ENCODE measurements around the gene SLAMF7. TPM values are rescaled to one million over a fixed set of nuclear protein-coding genes. Genes with fewer than 3 reads are reported as not detected.

Gene SLAMF7
- polyA plus RNA-seq, 5 donors, result 0.49 to 2.2 (median 1.3) TPM

DNA sequence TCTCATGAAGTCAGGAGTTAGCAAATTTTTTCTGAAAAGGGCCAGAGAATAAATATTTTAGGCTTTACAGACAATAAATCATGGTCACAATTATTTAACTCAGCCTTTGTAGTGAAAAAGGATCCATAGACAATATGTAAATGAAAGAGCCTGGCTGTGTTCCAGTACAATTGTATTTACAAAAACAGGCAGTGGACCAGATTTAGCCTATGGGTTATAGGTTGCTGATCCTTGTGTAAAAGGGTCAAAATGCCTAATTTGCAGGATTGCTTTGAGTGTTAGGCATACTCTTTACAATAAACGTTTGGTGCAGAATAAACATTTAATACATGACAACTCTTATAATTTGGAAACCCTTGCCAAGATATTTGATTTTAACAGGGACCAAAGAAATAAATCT, 6.5 kb downstream of the SLAMF7 start:
- DNase-seq, result no peak

DNA sequence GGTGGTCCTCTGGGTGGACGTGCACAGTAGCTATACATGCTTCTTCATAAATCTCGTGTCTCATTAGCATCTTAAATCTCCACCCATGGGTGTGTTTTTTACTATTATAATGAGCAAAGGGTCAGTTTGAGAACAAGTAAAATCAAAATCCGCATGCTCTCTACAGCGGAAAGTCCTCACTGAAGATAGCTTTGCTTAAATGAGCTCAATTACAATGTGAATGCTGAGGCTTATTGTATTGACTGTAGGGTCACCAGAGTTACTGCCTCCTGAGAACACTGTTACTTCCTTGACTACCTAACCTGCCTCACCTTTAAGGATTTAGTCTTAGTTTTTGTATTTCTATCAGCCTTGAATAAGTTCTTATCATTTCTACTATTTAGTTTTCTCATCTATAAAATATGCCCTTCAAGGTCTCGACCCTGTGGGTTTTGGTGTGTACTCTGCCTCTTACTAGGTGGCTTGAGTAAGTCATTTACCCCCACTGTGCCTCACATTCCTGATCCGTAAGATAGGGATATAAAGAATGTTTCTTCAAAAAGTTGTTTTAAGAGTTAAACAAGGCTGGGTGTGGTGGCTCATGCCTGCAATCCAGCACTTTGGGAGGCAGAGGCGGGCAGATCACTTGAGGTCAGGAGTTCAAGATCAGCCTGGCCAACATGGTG, 7.9 kb downstream of the SLAMF7 start:
- DNase-seq, result no peak

DNA sequence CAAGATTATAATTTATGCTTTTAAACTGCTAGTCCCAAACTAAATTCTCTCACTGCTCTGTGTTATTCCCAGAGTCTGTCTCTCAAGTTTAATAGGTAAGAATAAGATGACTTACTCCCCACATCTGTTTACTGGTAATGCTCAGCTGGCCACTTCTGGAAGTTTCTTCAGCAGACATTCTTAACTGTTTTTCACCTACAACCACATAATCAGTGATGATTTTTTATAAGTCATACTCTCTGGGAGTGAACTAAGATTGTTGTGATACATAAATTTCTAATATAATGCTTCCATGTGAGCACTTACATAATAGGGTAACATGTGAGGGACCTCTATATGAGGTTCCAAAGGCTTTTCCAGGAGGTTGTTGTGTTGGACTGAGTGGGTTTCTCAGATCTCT, 8.7 kb downstream of the SLAMF7 start:
- DNase-seq, result no peak

DNA sequence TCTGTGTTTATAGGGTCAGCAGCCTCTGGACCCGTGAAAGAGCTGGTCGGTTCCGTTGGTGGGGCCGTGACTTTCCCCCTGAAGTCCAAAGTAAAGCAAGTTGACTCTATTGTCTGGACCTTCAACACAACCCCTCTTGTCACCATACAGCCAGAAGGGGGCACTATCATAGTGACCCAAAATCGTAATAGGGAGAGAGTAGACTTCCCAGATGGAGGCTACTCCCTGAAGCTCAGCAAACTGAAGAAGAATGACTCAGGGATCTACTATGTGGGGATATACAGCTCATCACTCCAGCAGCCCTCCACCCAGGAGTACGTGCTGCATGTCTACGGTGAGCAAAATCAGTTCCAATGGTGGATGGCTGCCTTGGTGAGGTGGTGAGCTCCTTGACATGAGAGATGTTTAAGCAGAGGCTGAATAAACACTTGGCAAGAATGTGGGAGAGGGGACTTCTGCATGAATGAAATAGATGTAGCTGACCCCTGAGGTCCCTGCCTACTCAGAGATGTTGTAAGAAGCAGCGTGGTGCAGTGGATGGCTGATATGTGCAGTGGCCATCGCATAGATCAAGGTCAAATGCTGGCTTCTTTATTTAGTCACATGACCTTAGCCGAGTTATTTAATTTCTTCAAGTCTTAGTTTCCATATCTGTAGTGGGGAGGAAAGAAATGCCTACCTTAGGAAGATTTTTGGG, 9.3 kb downstream of the SLAMF7 start:
- no peak for DNase-seq

DNA sequence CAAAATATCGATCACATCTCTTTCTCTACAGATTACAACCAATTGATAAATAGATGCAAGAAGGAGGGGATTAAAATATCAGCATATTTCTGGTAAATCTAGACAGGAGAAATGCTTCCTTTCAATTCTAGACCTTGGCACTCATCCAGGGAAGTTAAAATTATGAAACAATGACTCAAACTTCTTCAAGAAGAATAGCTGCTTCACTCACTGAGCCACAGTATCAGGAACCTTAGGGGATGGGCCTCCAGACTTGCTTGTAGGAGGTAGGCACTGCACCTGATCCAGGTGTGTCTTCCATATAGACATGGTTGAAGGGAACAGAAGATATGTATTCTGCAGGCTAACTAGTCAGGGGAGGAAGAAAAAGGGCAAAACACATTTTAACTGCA, 9.8 kb downstream of the SLAMF7 start:
- DNase-seq, result no peak

DNA sequence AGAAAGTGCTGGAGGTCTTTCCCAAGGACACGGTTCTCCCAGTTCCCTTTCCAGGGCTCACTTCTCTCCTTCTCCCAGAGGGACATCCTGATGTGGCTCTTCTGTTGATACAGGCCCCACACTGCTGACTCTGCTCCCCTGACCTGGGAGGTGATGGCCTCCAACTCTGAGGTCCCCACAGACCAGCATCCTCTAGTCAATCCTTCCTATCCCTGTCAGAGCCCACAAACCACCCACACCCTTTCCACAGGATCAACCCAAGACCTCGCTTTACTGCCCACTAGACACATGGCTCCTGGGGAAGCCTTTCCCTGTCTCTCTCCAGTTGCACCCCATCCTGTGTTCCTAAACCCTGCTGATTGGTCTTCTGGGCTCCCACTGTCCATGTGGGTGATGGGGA, 11.6 kb downstream of the SLAMF7 start:
- DNase-seq, result no peak

DNA sequence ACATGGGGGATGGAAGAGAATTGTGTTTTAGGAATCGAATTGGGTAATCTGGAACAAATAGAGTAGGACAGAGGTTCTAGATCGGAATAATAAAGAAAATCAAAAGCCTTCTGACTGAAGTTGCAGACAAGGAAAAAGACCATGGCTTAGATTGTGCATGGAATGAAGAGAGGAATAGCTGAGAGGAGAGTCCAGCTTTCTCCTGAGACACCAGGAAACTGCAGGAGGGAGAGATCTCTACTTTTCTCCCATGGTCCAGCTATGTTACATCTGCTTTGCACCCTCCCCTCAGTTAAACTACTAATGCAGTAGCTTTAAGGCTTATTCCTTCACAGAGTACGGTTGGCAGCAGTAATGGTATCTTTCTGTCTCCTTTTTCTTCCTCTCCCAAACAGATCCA, 13.4 kb downstream of the SLAMF7 start:
- no peak for DNase-seq

DNA sequence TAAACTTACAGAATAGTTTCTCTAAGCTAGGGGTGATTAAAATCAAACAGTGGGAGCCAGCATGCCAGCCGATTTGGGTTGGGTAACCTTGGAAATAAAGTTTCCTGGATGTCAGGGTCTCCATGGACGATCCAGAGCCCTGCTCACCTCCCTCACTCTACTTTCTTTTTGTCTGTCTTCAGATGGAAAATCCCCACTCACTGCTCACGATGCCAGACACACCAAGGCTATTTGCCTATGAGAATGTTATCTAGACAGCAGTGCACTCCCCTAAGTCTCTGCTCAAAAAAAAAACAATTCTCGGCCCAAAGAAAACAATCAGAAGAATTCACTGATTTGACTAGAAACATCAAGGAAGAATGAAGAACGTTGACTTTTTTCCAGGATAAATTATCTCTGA, 13.9 kb downstream of the SLAMF7 start:
- no peak for DNase-seq

DNA sequence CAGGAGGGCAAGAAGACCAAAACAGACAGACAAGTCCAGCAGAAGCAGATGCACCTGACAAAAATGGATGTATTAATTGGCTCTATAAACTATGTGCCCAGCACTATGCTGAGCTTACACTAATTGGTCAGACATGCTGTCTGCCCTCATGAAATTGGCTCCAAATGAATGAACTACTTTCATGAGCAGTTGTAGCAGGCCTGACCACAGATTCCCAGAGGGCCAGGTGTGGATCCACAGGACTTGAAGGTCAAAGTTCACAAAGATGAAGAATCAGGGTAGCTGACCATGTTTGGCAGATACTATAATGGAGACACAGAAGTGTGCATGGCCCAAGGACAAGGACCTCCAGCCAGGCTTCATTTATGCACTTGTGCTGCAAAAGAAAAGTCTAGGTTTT, 14.5 kb downstream of the SLAMF7 start:
- DNase-seq, result no peak

DNA sequence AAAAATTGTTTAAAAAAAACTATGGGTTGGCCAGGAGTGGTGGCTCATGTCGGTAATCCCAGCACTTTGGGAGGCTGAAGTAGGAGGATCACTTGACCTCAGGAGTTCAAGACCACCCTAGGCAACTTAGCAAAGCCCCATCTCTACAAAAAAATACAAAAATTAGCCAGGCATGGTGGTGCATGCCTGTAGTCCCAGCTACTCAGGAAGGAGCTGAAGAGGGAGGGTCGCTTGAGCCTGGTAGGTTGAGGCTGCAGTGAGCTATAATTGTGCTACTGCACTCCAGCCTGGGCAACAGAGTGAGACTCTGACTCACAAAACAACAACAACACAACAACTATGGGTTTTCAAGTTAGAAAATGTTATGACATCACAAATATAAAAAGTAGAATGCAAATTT, 16.4 kb downstream of the SLAMF7 start:
- no peak for DNase-seq

DNA sequence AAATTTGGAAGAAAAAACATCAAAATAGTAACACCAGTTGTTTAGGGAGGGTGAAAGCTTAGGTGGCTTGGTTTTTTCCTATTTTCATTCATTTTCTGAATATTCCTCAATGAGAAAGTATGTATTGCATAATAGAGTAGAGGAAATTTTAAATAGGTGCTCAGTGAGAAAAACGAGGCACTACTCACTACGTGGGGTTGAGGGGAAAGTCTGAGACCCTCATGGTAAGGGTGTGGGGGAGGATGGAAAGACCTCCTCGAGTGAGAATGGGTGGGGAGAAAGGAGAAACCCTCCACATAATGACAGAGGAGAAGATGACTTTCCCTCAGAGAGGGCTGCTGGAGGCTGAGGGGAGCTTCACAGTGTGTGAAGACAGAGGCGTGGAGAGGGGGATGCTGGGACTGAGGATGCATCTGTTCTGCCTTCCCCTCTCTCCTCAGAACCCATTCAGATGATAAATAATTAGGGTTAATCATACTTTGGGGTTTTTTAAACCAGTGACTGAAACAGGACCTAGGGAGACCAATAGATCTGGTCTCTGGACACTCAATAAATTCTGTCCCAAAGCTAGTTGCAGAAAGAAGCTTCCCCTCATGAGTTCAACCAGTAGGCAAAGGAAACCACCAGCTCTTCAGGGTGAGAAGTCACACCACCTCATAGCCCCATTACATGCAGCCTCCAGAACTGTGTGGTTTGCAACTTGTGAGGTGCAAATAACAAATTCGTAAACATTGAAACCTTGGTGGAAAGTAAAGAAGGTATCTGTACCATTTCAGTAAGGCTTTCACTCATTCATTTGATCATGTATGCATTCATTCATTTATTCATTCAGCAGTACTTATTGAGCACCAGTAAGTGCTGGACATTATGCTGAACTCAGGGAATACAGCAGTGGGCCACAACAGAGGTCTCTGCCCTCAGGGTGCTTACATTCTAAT, 17.1 kb downstream of the SLAMF7 start:
- no peak for DNase-seq

DNA sequence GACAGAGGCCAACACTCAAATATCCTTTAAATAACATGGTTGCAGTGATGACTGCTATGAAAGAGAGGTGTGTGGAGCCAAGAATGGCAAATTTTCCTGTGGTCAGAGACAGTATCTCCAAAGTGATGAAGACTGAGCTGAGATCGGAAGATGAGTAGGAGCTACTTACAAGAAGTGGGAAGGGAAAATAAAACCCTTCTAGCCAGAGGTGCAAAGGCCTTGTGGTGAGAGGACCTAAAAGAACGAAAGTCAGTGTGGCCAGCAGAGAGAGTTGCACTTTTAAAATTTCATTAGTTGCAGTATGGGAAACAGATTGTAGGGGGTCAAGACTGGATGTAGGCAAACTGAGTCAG, 17.8 kb downstream of the SLAMF7 start:
- no peak for DNase-seq

DNA sequence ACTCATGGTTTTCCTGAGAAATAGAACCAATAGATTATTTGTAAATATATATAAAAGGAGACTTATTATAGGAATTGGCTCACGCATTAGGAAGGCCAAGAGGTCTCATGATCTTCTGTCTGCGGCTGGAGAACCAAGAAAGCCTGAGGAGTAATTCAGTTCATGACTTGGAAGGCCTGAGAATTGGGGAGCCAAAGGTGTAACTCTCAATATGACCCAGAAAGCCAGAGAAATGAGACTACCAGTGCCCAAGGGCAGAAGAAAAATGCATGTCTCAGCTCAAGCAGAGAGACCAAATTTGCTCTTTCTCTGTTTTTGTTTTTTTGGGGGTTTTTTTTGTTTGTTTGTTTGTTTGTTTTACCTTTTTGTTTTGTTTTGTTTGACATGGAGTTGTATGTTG, 19.5 kb downstream of the SLAMF7 start:
- no peak for DNase-seq

DNA sequence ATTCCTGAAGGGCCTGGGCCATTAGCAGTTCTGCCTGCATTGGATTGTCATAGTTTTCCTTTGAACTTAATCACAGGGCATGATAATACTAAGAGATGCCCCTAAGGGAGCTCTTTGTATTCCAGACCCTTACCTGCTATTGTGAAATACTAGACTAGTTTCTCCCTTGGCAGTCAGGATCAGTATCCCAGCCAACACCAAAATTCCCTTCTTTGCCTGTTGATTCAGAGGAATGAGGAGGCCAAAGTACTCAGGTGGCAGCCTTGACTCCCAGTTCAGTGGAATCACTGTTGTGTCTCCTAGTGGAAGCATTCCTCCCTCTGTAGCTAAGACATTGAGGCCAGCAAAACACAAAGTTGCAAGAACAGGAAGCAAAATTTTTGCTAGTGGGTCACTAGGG, 20.7 kb downstream of the SLAMF7 start:
- DNase-seq, result no peak

DNA sequence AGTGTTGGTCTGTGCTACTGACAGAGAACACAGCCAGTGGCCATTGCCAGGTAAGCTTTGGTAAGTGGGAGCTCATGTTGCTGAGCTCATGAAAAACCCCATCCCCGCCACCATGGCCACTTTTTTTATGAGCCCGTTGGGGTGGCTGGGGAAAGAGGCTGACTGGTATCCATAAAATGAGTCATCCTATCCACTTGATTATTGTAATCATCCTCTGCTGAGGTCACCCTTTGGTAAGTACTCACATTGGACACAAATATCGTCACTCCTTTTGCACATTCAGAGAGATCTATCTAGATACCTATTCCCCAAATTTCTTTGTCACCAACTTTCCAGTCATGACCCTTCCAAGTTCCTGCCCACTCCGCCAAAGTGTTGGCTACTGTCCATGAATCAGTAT, 22.0 kb downstream of the SLAMF7 start:
- DNase-seq, result no peak

DNA sequence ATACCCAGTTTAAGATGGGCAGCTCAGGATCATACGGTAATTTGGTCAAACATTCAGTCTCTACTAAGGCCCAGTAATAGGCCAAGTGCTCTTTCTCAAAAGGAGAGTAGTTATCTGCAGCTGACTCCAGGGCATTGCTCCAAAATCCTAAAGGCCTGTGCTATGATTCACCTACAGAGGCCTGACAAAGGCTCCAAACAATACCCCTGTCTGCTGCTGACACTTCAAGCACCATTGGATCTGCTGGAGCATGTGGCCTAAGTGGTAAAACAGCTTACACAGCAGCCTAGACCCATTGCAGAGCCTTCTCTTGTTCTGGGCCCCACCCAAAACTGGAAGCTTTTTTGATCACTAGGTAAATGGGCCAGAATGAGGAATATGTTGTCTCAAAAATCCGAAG, 22.8 kb downstream of the SLAMF7 start:
- DNase-seq, result no peak

DNA sequence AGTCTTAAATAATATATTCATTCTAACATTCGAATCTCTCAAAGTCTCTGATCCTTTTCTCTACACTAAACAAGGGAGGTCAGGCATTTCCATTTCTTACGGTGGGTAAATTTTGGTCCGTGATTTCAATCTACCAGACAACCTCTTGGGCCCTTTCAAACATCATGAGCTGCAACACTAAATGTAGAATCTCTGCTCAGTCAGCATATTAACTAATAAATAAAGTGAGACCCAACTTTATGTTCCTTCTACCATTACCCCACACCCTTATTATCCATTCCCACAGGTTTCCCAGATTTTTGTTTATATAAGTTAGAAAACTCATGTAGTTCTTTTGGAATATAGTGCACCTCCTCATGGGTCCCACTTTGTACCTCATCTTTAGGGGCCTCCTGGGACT, 24.9 kb downstream of the SLAMF7 start:
- DNase-seq, result no peak

DNA sequence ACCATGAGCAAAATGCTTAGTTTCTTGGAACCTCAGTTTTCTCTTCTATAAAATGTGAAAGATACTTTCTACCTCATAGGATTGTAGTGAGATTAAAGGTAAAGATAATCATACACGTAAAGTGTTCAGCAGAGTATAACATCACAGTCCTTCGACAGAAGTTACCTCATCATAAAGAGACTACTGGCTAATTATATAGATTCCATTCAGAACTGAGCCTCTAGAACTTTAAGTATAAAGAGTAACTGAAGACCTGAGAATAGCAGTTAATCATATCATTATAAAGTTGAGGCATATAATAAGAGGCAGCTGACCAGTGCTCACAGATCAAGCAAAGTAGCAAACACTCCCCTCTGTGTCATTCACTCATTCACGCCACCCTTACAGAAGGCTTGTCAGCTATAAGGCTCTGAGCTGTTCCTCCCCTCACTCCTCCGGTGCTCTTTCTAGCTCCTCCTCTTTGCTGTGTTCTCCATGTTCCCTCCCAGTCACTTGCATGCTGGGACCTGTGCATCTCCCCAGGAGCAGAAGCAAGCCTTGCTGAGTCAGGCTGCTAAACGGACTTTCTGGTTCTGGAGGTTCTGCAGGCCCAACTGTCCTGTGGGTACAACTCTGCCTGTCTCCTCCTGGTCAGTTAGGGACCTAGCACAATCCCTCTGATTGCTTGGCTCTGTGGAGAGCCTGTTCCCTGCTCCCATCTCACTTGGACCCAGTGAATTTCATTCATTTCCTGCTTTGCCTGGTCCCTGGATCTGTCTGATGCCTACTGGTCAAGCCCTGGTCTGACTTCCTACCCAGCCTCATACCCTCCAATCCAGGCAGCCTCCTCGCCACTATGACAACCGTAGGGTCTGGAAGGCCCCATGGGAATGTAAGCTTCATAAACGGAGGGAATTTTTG, 28.6 kb downstream of the SLAMF7 start:
- no peak for DNase-seq

DNA sequence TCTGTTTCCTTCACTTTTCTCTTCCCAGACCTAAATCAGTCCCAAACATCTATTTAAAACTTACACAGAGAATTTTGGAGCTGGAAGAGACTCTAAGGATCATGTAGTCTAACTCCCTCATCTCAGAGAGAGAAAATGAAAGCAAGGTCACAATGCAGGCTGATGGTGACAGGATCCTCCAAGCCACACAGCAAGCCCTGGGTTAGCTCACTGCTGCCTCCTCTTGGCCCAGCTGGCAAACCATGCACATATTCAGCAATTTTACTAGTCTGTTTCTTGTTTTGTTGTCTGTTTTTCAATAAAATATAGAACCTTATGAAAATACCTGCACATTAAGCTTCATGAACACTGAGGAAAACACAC, 29.2 kb downstream of the SLAMF7 start:
- no peak for DNase-seq

DNA sequence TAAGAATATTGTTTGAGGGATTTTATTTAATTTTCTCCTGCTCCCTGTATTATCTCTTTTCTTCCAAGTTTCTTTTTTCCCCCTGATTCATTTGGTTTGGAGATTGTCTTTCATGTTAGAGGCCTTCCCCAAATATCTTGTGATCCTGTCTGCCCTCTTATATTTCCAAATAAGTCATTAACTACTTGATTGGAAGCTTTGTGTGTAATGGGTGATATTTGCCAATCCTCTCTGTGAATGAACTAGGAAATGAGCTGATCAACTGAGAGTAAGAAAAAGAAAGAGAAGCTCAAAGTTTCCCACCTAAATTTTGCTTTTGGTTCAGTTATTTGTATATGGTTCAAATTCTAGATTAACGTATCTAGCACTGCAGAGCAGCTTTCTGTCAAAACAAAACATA, 33.3 kb downstream of the SLAMF7 start:
- no peak for DNase-seq

DNA sequence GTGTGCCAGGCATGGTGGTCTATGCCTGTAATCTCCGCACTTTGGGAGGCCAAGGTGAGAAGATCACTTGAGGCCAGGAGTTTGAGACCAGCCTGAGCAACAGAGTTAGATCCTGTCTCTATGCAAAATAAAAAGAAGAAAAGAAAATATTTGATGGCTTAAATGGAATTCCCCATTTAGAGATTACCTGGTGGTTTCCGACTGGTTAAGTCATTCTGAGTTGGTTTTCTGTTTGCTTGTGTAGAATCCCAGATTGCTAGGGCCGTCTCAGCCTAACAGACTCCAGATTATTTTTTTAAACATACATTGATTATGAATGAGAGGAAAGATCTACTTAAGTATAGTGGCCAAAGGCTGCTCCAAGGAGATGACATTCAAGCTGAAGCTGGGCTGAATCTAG, 34.0 kb downstream of the SLAMF7 start:
- no peak for DNase-seq
